Measurements from ENCODE around the gene TBC1D2. TPM values are rescaled to one million over a fixed set of nuclear protein-coding genes. Genes with fewer than 3 reads are reported as not detected.

Gene TBC1D2
- total and polyA plus RNA-seq, 10 of the 15 experiments (the other 5 are each of a cell fraction or from before 2014, with no cell fraction given) = 0.04 to 1.6 (median 1.1) TPM

DNA sequence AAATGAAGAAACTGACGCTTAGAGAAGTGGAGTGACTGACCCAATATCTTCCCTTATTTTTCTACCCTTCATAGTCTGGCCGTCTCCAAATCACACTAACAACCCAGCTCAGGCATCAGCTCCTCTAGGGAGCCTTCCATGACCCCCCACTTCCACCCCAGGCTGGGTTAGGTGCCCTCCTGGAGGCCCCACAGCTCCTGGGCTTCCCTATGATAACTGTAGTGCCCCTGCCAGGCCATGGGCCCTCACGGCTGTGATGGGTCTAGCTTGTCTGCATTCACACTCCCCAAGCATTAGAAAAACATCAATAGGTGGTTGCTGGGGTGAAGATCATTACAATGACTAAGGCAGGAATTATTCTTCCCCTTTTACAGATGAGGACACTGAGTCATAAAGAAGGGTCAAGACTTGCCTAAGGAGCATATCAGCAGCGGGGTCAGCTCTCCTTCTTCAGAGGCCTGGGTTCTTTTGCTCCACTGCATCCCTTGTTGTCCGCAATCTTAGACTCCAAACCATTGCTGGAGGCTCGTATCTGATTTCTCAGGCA, 70.4 kb downstream of the TBC1D2 start:
- no peak for ATAC-seq
- ChIA-PET RAD21 (ENCODE audit: unreplicated experiment) (interaction anchor here (0.8 kb wide), 1 partner anchor 63 kb away, joined by 3 read pairs; no protein-coding TSS in a partner anchor), POLR2A (no interaction called here), SMC1A (ENCODE audit: uncharacterized antibody, unreplicated experiment) (no interaction called here), CTCF (no interaction called here)
- Histone ChIP-seq H3K9ac (ENCODE audit: control insufficient read depth, insufficient read depth, low read length) (no peak overlapping the region), H4K20me1 (ENCODE audit: control insufficient read depth, insufficient read depth) (no peaks in the 10 kb centered on the region), H2AFZ (ENCODE audit: control insufficient read depth, low read depth, low read length) (no peak overlapping the region), H3K4me3 (no peak overlapping the region), H3K4me2 (ENCODE audit: control insufficient read depth, insufficient read depth) (no peak overlapping the region), H3K27me3 (replicated peaks in 1 of 2; ENCODE audit: control insufficient read depth in 2 of 2, insufficient read depth in 2 of 2, low read length in 1 of 2) (no peaks in the 10 kb centered on the region; a peak in 1 of 4 replicates), H3K27ac (ENCODE audit: control insufficient read depth, insufficient read depth) (no peak overlapping the region), H3K79me2 (ENCODE audit: control insufficient read depth, insufficient read depth, low read length) (no peaks in the 10 kb centered on the region), H3K36me3 (ENCODE audit: control insufficient read depth in 2 of 2, insufficient read depth in 2 of 2, low read length in 1 of 2) (no peaks in the 10 kb centered on the region), H3K9me3 (replicated peaks; ENCODE audit: control insufficient read depth, insufficient read depth, low read length) (no peaks in the 10 kb centered on the region), H3K4me1 (ENCODE audit: control insufficient read depth, insufficient read depth, low read length) (no peaks in the 10 kb centered on the region)
- FAIRE-seq = no peak
- BruUV-seq (replicated peaks) = no TSS peak
- intact Hi-C loops (cut with micrococcal nuclease; ENCODE audit: unreplicated experiment) = no loop called here
- no peak for DNase-seq (ENCODE audit: low read depth, low spot score)
- in situ Hi-C loops (cut with MboI) = no loop called here
- TF ChIP-seq MEF2B (IDR thresholded peaks at IDR 0.05; ENCODE audit: partially characterized antibody, poor library complexity, severe bottlenecking) (no peak), HDAC2 (IDR thresholded peaks at IDR 0.05) (no peak), PAX8 (IDR thresholded peaks at IDR 0.05) (no peak), POU2F2 (IDR thresholded peaks at IDR 0.05; ENCODE audit: borderline replicate concordance, low read depth, low read length) (no peak), GABPA (IDR thresholded peaks at IDR 0.05; ENCODE audit: low read depth) (no peak)
- TF ChIP-seq, protein P1, sequence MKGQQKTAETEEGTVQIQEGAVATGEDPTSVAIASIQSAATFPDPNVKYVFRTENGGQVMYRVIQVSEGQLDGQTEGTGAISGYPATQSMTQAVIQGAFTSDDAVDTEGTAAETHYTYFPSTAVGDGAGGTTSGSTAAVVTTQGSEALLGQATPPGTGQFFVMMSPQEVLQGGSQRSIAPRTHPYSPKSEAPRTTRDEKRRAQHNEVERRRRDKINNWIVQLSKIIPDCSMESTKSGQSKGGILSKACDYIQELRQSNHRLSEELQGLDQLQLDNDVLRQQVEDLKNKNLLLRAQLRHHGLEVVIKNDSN (IDR thresholded peaks at IDR 0.05; ENCODE audit: borderline replicate concordance, extremely low read length, insufficient read depth, low read depth, low read length) = no peak
- TF ChIP-seq, protein P2, sequence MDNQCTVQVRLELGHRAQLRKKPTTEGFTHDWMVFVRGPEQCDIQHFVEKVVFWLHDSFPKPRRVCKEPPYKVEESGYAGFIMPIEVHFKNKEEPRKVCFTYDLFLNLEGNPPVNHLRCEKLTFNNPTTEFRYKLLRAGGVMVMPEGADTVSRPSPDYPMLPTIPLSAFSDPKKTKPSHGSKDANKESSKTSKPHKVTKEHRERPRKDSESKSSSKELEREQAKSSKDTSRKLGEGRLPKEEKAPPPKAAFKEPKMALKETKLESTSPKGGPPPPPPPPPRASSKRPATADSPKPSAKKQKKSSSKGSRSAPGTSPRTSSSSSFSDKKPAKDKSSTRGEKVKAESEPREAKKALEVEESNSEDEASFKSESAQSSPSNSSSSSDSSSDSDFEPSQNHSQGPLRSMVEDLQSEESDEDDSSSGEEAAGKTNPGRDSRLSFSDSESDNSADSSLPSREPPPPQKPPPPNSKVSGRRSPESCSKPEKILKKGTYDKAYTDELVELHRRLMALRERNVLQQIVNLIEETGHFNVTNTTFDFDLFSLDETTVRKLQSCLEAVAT (IDR thresholded peaks at IDR 0.05) = no peak
- WGBS (ENCODE audit: insufficient coverage, insufficient replicate concordance, low lambda C conversion rate, missing lambda C conversion rate) = 60% methylated on average over 6 of the region's 6 CpGs
